DND-41 (cell line): Measurements from ENCODE around the gene FAM187B.

Experiments used
- ATAC-seq: fragments of 200-7000 bp; cut with Tn5 transposase; 3 replicates; pipeline ENCODE4 v1.9.1; 2021; ENCODE audit warnings: low read depth; ENCODE audit not compliant: insufficient read depth
- DNase-seq: peaks from one replicate; pipeline ENCODE4 v3.0.0-alpha.2; 2020
- H2AFZ ChIP-seq: 2 replicates; pipeline ENCODE4 v1.6.0; 2012; ENCODE audit warnings: low read depth, low read length
- H3K27ac ChIP-seq: 2 replicates; pipeline ENCODE4 v1.5.1; 2012; ENCODE audit warnings: low read length, inconsistent platforms
- H3K27me3 ChIP-seq: fragments of 200-600 bp; sonication (generic); 2 replicates; pipeline ENCODE4 v1.6.0; 2012; ENCODE audit warnings: low read length, mild to moderate bottlenecking, inconsistent platforms; ENCODE audit not compliant: insufficient read depth, poor library complexity
- H3K36me3 ChIP-seq: 2 replicates; pipeline ENCODE4 v1.5.1; 2012; ENCODE audit warnings: low read length, inconsistent platforms; ENCODE audit not compliant: insufficient read depth
- H3K4me1 ChIP-seq: 2 replicates; pipeline ENCODE4 v1.5.1; 2012; ENCODE audit warnings: mild to moderate bottlenecking, low read length; ENCODE audit not compliant: insufficient read depth
- H3K4me2 ChIP-seq: 2 replicates; pipeline ENCODE4 v1.6.0; 2012; ENCODE audit warnings: mild to moderate bottlenecking, moderate library complexity, low read length, inconsistent platforms; ENCODE audit not compliant: insufficient read depth
- H3K4me3 ChIP-seq, 2 experiments: fragments of 200-600 bp in 1 of 2; shearing (Covaris generic) in 1 of 2; 2 replicates each; pipeline ENCODE4 v1.5.1; 2012 to 2016; ENCODE audit warnings: inconsistent platforms in 2 of 2, low read length in 2 of 2, mild to moderate bottlenecking in 2 of 2, low read depth in 1 of 2, moderate library complexity in 1 of 2
- H3K79me2 ChIP-seq: 2 replicates; pipeline ENCODE4 v1.6.0; 2012; ENCODE audit warnings: low read length, inconsistent platforms; ENCODE audit not compliant: insufficient read depth
- H3K9ac ChIP-seq: 2 replicates; pipeline ENCODE4 v1.6.0; 2012; ENCODE audit warnings: low read depth, mild to moderate bottlenecking, inconsistent platforms, low read length, moderate library complexity
- H3K9me3 ChIP-seq: 2 replicates; pipeline ENCODE4 v1.5.1; 2012; ENCODE audit warnings: low read length, moderate library complexity, mild to moderate bottlenecking, inconsistent platforms; ENCODE audit not compliant: insufficient read depth, severe bottlenecking
- H4K20me1 ChIP-seq: 2 replicates; pipeline ENCODE4 v1.6.0; 2012; ENCODE audit warnings: low read length; ENCODE audit not compliant: insufficient read depth
- EZH2 ChIP-seq: IDR thresholded peaks from 3 replicates; pipeline ENCODE4 v1.6.1; 2012; ENCODE audit warnings: borderline replicate concordance, low read depth, mild to moderate bottlenecking, moderate library complexity, low read length, inconsistent platforms; ENCODE audit not compliant: severe bottlenecking
- TF ChIP-seq, protein P1 (sequence below): IDR thresholded peaks from 2 replicates; pipeline ENCODE4 v1.5.1; 2012; ENCODE audit warnings: borderline replicate concordance, low read length, moderate library complexity, mild to moderate bottlenecking; ENCODE audit not compliant: poor library complexity, severe bottlenecking; ENCODE audit errors: extremely low read depth

Gene FAM187B

DNA sequence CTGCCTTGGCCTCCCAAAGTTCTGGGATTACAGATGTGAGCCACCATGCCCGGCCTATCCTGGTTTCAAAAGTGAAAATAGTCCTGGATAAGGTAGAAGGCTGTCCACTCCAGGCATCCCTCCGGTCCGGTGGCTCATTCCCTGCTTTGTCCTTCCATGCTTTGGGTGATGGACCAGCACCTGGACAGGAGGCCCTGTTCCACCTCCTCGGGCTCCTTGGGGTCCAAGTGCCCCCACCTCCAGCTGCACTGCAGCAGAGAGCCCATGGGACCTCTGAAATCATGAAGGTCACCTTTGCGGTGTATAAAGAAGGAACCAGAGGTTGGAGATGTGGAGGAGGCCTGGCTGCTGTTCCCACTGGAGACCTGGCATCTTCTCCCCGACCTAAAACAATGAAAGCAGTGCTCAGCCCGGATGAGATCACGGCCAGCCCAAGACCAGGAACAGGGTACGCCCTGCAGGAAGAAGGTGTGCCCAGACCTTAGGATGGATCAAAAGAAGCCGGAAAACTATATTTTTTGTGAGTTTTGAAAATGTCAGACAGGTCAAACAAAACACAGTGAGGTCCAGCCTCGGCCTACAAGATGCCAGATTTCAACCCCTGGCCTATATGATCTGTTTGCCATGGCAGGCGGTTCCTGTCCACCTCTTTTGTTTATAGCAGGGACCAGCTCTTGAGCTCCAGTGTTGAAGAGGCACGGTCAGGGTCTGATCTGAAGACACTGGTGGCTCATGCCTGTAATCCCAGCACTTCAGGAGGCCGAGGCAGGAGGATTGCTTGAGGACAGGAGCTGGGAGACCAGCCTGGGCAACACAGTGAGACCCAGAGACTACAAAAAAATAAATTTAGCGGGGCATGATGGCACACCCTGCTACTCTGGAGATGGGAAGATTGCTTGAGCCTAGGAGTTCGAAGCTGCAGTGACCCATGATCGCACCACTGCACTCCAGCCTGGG is 26.1 kb upstream of the FAM187B start:
- H2AFZ ChIP-seq, result no peak overlapping the region
- no peaks in the 10 kb centered on the region for H3K36me3 ChIP-seq
- ATAC-seq (no peak), DNase-seq (no peak)
- no peaks in the 10 kb centered on the region for H3K79me2 ChIP-seq
- no peak overlapping the region for H3K4me2 ChIP-seq
- no peaks in the 10 kb centered on the region for H3K4me1 ChIP-seq
- H3K27me3 ChIP-seq, result no peaks in the 10 kb centered on the region
- TF ChIP-seq EZH2, result no peak
- TF ChIP-seq, protein P1, sequence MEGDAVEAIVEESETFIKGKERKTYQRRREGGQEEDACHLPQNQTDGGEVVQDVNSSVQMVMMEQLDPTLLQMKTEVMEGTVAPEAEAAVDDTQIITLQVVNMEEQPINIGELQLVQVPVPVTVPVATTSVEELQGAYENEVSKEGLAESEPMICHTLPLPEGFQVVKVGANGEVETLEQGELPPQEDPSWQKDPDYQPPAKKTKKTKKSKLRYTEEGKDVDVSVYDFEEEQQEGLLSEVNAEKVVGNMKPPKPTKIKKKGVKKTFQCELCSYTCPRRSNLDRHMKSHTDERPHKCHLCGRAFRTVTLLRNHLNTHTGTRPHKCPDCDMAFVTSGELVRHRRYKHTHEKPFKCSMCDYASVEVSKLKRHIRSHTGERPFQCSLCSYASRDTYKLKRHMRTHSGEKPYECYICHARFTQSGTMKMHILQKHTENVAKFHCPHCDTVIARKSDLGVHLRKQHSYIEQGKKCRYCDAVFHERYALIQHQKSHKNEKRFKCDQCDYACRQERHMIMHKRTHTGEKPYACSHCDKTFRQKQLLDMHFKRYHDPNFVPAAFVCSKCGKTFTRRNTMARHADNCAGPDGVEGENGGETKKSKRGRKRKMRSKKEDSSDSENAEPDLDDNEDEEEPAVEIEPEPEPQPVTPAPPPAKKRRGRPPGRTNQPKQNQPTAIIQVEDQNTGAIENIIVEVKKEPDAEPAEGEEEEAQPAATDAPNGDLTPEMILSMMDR, result no peak
- no peak overlapping the region for H3K27ac ChIP-seq
- no peak overlapping the region for H3K4me3 ChIP-seq
- H4K20me1 ChIP-seq, result peaks cover 1% of the 10 kb centered on the region
- H3K9ac ChIP-seq, result no peak overlapping the region
- no peaks in the 10 kb centered on the region for H3K9me3 ChIP-seq

DNA sequence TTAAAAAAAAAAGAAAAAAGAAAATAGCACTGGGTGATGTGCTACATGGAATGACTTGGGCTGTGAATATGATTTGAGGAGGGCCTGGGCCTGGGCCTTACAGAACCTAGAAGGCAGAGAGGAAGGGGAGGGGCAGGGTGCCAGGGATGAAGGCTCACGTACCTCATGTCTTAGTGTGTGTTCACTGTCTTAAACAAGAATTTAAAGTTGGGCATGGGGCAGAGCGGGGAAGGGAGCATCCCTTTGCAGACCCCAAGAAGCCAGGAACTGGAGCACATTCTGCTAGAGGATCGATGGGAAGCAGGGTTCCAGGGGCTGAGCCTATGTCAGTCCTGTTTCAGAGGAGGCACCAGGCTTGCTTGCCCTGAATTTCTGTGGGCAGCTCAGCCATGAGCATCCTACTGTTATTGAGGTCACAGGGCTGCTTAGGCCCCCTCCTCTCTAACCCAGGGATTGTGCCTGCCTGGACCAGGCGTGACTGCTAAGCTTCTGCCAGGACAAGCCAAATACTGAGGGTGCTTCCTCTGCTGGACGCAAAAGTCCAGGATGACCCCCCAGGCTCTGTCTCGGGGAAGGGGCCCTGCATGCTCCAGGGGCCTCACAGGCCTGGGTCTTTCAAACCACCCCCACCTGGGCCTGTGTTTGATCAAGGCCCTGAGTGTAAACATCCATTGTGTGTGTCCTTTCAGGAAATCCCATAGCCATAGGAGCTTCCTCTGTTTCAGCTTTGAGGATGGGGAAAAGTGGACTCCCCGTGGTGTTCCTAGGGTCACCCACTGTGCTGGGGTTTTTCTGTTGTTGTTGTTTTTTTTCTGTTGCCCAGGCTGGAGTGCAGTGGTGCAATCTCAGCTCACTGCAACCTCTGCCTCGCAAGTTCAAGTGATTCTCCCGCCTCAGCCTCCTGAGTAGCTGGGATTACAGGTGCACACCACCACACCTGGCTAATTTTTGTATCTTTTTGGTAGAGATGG is 25.1 kb upstream of the FAM187B start:
- H3K79me2 ChIP-seq, result no peaks in the 10 kb centered on the region
- no peaks in the 10 kb centered on the region for H3K9me3 ChIP-seq
- no peak overlapping the region for H3K4me2 ChIP-seq
- no peaks in the 10 kb centered on the region for H3K27me3 ChIP-seq
- no peaks in the 10 kb centered on the region; the same call in 1 of the 2 replicates for H4K20me1 ChIP-seq
- H2AFZ ChIP-seq, result no peak overlapping the region
- H3K4me3 ChIP-seq, result no peak overlapping the region
- H3K4me1 ChIP-seq, result no peaks in the 10 kb centered on the region
- TF ChIP-seq EZH2, result no peak
- TF ChIP-seq, protein P1, result no peak
- H3K9ac ChIP-seq, result no peak overlapping the region
- H3K27ac ChIP-seq, result no peak overlapping the region
- ATAC-seq (no peak), DNase-seq (no peak)
- H3K36me3 ChIP-seq, result no peaks in the 10 kb centered on the region

DNA sequence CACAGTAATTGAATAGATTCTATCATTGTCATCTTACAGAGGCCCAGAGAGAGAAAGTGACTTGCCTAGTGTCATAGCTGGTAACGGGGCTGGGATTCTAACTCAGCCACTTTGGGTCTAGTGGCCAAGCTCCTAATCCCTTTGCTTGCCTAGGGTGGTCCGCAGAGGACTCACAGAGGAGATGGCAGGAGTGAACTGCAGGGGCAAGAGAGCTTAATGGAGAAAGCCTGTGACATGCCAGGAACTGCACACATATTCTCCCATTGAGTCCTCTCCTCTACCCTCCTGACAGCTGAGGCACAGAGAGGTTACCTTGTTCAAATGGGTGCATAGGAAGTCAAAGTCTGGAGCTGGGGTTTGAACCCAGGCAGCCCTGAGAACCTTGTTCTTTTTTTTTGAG is 22.9 kb upstream of the FAM187B start:
- Histone ChIP-seq H3K36me3 (no peaks in the 10 kb centered on the region), H3K9ac (no peak overlapping the region), H3K4me2 (no peak overlapping the region), H3K27me3 (no peaks in the 10 kb centered on the region), H3K27ac (no peak overlapping the region), H3K4me3 (no peak overlapping the region), H4K20me1 (no peaks in the 10 kb centered on the region; the same call in 1 of the 2 replicates), H3K79me2 (no peaks in the 10 kb centered on the region), H2AFZ (no peak overlapping the region), H3K9me3 (no peaks in the 10 kb centered on the region), H3K4me1 (no peaks in the 10 kb centered on the region)
- ATAC-seq (no peak), DNase-seq (no peak)
- TF ChIP-seq, protein P1, result no peak
- TF ChIP-seq EZH2, result no peak
